ENCODE measurements around the gene PWWP2A. TPM values are rescaled to one million over a fixed set of nuclear protein-coding genes. Genes with fewer than 3 reads are reported as not detected.
A peak's percentile ranks its signal among the peaks of the same experiment; 100 is the strongest.

PWWP2A gene
- total and polyA plus RNA-seq, 2 experiments from 2014 or later = 17.9 to 32.2 TPM

DNA sequence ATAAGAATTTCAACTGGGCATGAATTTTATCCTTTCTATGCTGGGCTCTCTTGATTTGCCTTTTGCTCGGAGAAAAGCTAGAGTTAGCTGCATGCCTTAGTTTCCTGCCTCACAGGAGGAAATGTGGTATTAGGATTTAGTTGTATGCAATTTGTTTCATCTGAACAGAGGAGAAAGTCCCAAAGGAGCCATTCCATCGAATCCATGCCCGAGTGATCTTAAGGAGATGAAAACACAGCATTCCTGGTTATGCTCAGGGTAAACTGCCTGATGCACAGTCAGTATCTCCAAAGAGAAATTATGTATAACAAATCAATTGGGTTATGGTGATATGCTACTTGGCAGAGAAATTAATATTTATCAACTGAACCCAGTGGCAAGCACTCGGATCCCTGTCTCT lies 59.2 kb downstream of the PWWP2A start:
- DNase-seq (ENCODE audit: low read depth in 1 of 2, low spot score in 1 of 2) = no peak
- Histone ChIP-seq H3K4me3 (no peak overlapping the region), H3K27ac (no peak overlapping the region), H3K9me3 (ENCODE audit: low read depth) (no peaks in the 10 kb centered on the region), H3K27me3 (no peaks in the 10 kb centered on the region), H3K36me3 (peaks cover 9% of the 10 kb centered on the region), H3K4me1 (ENCODE audit: low read depth) (no peaks in the 10 kb centered on the region)
- TF ChIP-seq CTCF (IDR thresholded peaks at IDR 0.05; ENCODE audit: low read depth, low read length) = no peak

GRCh38 chr5:160057256-160057655 lies 62.0 kb downstream of the PWWP2A start:
- TF ChIP-seq CTCF (IDR thresholded peaks at IDR 0.05; ENCODE audit: low read depth, low read length) = no peak
- no peaks in the 10 kb centered on the region for H3K9me3 ChIP-seq (ENCODE audit: low read depth)
- H3K27me3 ChIP-seq = no peaks in the 10 kb centered on the region
- DNase-seq (ENCODE audit: low read depth in 1 of 2, low spot score in 1 of 2) = no peak
- no peak overlapping the region for H3K27ac ChIP-seq
- no peak overlapping the region for H3K4me3 ChIP-seq
- H3K36me3 ChIP-seq = peaks cover 6% of the 10 kb centered on the region
- H3K4me1 ChIP-seq (ENCODE audit: low read depth) = no peaks in the 10 kb centered on the region

GRCh38 chr5:160054831-160055230 lies 64.4 kb downstream of the PWWP2A start:
- H3K27ac ChIP-seq = no peak overlapping the region
- H3K36me3 ChIP-seq = peaks cover 21% of the 10 kb centered on the region

DNA sequence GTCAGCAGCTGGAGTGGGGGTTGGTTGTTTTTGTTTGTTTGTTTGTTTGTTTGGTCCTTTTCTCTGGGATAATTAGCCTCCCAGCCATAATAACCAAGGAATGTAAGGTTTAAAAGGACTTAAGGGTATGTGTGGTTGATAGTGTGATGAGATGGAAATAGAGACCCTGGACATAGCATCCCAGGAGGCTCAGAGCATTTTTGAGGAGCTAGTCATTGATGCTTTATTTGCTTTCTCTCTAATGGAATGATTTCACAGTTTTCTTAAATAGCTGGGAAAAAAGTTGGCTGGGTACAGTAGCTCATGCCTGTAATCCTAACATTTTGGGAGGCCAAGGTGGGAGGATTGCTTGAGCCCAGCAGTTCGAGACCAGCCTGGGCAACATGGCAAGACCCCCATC lies 65.2 kb downstream of the PWWP2A start:
- H3K4me1 ChIP-seq (ENCODE audit: low read depth) = no peaks in the 10 kb centered on the region
- no peaks in the 10 kb centered on the region for H3K27me3 ChIP-seq
- no peak overlapping the region for H3K27ac ChIP-seq
- H3K4me3 ChIP-seq = no peak overlapping the region
- H3K9me3 ChIP-seq (ENCODE audit: low read depth) = no peaks in the 10 kb centered on the region
- no peak for DNase-seq (ENCODE audit: low read depth in 1 of 2, low spot score in 1 of 2)
- H3K36me3 ChIP-seq = peaks cover 27% of the 10 kb centered on the region
- no peak for TF ChIP-seq CTCF (IDR thresholded peaks at IDR 0.05; ENCODE audit: low read depth, low read length)

More at GRCh38 chr5:160054831-160055230, 64.4 kb downstream of the PWWP2A start:
- Histone ChIP-seq H3K9me3 (ENCODE audit: low read depth) (no peaks in the 10 kb centered on the region), H3K4me1 (ENCODE audit: low read depth) (no peaks in the 10 kb centered on the region), H3K27me3 (no peaks in the 10 kb centered on the region), H3K4me3 (no peak overlapping the region)
- no peak for TF ChIP-seq CTCF (IDR thresholded peaks at IDR 0.05; ENCODE audit: low read depth, low read length)
- no peak for DNase-seq (ENCODE audit: low read depth in 1 of 2, low spot score in 1 of 2)

- Histone ChIP-seq H3K36me3 (peaks cover 25% of the 10 kb centered on the region), H3K4me1 (ENCODE audit: low read depth) (no peaks in the 10 kb centered on the region), H3K9me3 (ENCODE audit: low read depth) (no peaks in the 10 kb centered on the region), H3K27me3 (no peaks in the 10 kb centered on the region), H3K4me3 (no peak overlapping the region), H3K27ac (no peak overlapping the region)
- no peak for TF ChIP-seq CTCF (IDR thresholded peaks at IDR 0.05; ENCODE audit: low read depth, low read length)
- no peak for DNase-seq (ENCODE audit: low read depth in 1 of 2, low spot score in 1 of 2)
These were observed 70.2 kb downstream of the PWWP2A start for GRCh38 chr5:160049099-160049498.

GRCh38 chr5:160048131-160048530 lies 71.1 kb downstream of the PWWP2A start:
- Histone ChIP-seq H3K4me3 (no peak overlapping the region), H3K4me1 (ENCODE audit: low read depth) (no peaks in the 10 kb centered on the region), H3K27me3 (no peaks in the 10 kb centered on the region), H3K27ac (no peak overlapping the region), H3K36me3 (peaks cover 25% of the 10 kb centered on the region), H3K9me3 (ENCODE audit: low read depth) (no peaks in the 10 kb centered on the region)
- peak in 1 of 2 donors; percentile 42 for DNase-seq (ENCODE audit: low read depth in 1 of 2, low spot score in 1 of 2)
- no peak for TF ChIP-seq CTCF (IDR thresholded peaks at IDR 0.05; ENCODE audit: low read depth, low read length)
